NCI-H2029 treated with DMSO at 0.1 percent for 48 hours (cell line): ENCODE measurements around the gene SLC25A23.
A peak's percentile ranks its signal among the peaks of the same experiment; 100 is the strongest.

Experiments used
- DNase-seq: peaks from one replicate; lab custom pipeline; 2025; lab: John Stamatoyannopoulos, UW

The SLC25A23 gene

DNA sequence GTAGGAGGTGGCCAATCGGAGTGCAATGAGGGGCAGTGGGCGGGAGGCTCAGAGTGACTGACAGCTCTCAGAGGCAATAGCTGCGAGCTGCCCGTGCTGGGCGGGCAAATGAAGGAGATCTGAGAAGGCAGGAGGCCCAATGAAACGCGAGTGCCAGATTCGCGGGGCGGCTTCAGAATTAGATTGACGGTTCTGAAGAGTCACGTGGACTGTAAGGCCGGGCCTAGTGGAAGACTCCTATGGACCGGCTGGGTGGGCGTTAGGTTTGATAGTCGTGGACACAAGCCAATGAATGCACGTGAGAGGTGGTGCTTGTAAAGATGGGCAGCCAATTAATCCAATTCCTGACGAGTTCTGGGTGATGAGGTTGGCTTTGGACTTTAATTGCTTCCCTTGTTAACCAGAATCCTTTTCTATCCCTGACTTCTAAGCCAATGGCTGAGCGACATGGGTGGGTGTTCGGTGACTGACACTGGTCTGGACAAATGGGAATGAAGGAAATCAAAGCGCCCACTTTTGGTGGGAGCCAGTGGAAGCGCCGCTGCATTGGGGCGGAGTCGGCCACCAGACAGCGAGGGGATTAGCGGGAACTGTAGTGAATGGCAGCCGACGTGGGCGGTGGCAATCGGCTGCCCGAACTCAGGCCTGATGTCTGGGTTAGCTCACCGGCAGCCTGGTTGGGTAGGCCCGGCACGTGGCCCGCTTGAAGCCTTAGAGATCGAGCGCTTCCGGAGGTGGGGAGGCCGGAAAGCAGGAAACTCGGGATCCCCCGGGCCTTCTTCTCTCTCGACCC, 34.5 kb downstream of the SLC25A23 start:
- DNase-seq, result peak; percentile 100

GRCh38 chr19:6424195-6424938, 35.2 kb downstream of the SLC25A23 start, which contains the start of gene KHSRP:
Gene KHSRP (minus strand): TSS chr19:6424811. CDS start chr19:6424701, 110 bp downstream.
- DNase-seq, result no peak

DNA sequence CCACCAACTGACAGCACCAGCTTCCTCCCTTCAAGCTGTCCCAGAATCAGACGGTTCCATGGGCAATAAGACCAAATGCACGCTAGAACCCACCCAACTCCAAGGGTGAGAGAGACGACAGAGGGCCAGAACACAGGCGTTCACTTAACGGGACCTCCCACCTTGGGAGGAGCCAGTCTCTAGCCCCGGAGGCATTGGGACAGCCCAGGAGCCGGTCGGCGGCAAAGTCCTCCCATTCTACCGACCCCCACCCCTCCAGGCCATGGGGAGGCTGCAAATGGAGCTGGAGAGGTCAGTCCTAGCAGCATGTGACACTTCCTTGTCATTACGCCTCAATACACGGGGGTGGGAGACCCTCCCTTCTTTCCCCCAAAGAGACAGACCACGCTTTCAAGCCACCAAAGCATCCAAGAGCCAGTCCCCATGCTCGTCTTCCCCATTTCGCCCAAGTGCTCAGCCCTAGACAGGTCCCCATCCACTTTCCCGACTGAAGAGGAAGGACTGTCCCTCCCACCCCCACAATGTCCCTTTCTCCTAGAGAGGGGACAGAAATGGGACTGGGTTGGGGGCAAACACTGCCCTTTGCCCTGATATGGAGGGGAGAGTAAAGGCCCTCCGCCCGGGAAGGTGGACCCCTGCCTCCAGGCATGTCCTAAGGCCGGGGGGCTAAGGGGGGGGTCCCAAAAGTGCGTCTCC, 35.9 kb downstream of the SLC25A23 start:
- no peak for DNase-seq

GRCh38 chr19:6421075-6422014, 38.2 kb downstream of the SLC25A23 start:
- DNase-seq, result no peak

DNA sequence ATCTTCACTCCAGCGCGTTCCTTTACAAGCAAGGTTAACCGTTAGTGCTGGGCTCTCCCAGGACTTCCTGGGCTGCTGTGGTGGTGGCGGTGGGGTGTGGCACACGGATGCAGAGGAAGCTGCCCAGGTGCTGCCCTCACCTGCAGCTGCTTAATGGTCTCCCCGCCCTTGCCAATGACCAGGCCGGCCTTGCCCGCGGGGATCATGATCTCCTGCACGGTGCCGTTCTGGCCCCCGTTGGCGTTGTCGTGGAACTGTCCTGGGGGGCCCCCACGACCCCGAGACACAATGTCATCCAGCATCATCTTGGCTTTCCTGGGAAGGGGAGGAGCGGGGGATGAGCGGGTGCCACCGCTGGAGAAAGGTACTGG, 41.0 kb downstream of the SLC25A23 start:
- DNase-seq, result no peak

GRCh38 chr19:6417713-6418561, 41.7 kb downstream of the SLC25A23 start:
- no peak for DNase-seq

DNA sequence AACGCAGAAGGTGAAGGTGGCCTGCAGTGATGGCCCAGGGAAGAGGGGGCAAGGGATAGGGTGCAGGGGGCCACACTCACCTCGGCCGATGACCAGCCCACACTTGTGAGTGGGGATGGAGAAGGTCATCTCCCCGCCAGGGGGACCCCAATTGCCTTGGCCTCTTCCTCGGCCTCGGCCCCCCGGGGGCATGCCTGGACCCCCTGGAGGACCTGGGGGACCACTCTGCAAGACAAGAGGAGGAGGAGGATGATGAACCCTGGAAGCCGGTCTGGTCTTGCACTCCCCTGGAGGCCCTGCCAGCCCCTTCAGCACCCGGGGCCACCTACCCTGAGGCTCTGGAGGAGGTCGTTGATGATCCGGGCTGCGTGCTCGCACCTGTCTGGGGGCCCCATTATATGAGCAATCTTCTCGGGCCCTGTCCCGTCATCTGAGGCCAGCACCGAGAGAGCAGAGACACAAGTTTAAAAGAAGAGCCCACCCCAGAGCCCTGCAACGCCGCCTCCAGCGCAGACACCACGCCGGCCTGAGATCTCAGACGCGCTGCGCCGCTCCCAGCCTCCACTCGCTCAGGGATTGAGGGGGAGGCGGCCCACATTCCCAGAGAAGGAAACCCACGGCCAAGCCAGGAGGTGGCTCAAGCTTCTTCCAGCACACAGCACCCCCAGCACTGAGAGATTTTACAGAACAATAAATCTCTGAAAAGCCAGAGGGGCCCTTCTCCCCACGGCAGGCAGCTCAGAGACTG, 42.8 kb downstream of the SLC25A23 start:
- DNase-seq, result no peak

DNA sequence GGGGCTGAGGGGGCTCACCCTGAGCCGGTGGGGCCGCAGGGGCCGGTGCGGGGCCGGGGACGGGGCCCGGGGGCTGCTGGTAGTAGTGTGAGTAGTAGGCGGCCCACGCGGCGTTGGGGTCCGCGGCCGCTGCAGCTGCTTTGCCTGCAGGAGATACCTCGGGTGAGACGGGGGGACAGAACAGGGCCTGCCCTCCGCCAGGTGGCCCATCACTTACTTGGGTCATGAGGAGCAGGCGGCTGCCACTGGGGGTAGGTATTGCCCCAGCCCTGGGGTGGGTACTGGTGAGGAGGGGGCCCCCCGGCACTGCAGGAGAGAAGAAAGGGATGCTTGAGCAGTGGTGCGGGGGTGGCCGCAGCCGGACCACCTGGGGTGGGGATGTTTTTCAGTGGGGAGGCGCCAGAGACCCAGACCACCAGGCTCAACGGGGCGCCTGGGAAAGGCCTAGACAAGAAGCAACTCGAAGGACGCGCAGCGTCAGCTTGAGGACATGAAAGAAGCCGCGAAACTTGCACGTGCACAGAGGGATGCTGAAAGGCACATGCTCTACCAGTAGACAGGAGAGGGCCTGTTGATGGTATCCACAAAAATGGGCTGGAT, 43.9 kb downstream of the SLC25A23 start:
- no peak for DNase-seq

GRCh38 chr19:6414793-6415590, 44.6 kb downstream of the SLC25A23 start:
- no peak for DNase-seq

- no peak for DNase-seq
Measured at GRCh38 chr19:6413721-6414643, 45.6 kb downstream of the SLC25A23 start.

GRCh38 chr19:6413291-6413690, 46.3 kb downstream of the SLC25A23 start:
- DNase-seq, result no peak

GRCh38 chr19:6412447-6413091, 47.0 kb downstream of the SLC25A23 start:
- no peak for DNase-seq

GRCh38 chr19:6412061-6412446, 47.5 kb downstream of the SLC25A23 start:
- no peak for DNase-seq

- DNase-seq, result no peak
Measured at GRCh38 chr19:6409346-6409745, 50.2 kb downstream of the SLC25A23 start.

- no peak for DNase-seq
Measured at GRCh38 chr19:6406401-6406800, 53.2 kb downstream of the SLC25A23 start.

DNA sequence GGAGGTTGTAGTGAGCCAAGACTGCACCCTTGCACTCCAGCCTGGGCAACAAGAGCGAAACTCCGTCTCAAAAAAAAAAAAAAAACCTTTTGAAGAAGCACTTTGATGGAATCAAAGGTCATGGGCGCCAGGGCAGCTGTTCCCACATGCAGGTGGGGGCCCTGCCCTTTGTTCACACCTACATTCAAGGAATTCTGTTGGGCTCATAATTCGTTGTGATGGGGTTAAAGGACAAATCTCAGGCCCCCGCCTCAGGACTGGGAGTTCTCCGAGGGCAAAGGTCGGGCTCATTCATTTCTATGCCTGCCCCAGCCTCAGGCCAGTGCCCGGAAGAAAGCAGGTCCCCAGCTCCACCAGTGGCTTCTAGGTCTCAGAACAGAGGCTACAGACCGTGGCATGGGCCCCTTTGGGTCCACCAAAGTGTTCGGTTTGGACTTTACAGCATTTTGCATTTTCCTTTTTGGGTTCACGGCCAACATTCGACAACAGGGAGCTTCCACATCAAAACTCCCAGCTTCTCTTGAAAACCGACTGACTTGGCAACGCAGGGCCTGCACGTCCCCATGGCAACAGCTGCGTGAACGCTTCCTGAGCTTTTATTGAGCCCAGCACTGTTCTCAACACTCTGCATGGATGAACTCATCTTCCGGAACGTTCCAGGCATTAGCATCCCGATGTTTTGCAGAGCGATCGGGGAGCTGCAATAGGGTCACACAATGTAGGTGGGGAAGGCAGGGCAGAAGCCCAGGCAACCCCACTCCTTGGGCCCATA, 56.6 kb downstream of the SLC25A23 start:
- DNase-seq, result no peak
